HFFc6 (cell line): ENCODE results near the gene KDM2B. TPM values are rescaled to one million over a fixed set of nuclear protein-coding genes. Genes with fewer than 3 reads are reported as not detected.
A peak's percentile ranks its signal among the peaks of the same experiment; 100 is the strongest.

ENCODE experiments used
- DNase-seq: peaks from one replicate; pipeline ENCODE4 v3.0.0-alpha.2; 2018
- H3K27ac Mint-ChIP-seq: 2 replicates; pipeline ENCODE4 v1.8.0; 2020; ENCODE audit warnings: mild to moderate bottlenecking, mixed read lengths
- H3K27me3 Mint-ChIP-seq: 2 replicates; pipeline ENCODE4 v1.8.0; 2021; ENCODE audit warnings: mild to moderate bottlenecking, moderate library complexity, mixed read lengths; ENCODE audit not compliant: insufficient read depth
- H3K36me3 Mint-ChIP-seq: 2 replicates; pipeline ENCODE4 v1.8.0; 2021; ENCODE audit warnings: low read depth, mixed read lengths
- H3K4me1 Mint-ChIP-seq: 2 replicates; pipeline ENCODE4 v1.8.0; 2020; ENCODE audit warnings: low read depth, mixed read lengths
- H3K4me3 Mint-ChIP-seq: 2 replicates; pipeline ENCODE4 v1.8.0; 2020; ENCODE audit warnings: mild to moderate bottlenecking, moderate library complexity, mixed read lengths
- H3K9me3 Mint-ChIP-seq: 2 replicates; pipeline ENCODE4 v1.8.0; 2020; ENCODE audit warnings: mild to moderate bottlenecking, mixed read lengths
- CTCF ChIP-seq: fragments of 200-600 bp; sonication (generic); IDR thresholded peaks from 2 replicates; pipeline ENCODE4 v1.5.0; 2021; ENCODE audit warnings: antibody characterized with exemption, mild to moderate bottlenecking
- total RNA-seq, 6 experiments: library from RNA; stranded (reverse); fragmentation: NEBNext Ultra II Directional; extraction: Animal tissue kit (Norgen Biotek cat#: 25700); gene quantifications; 2 replicates in 1 of 6; 3 replicates in 5 of 6; pipeline ENCODE4 v1.2.3, GENCODE V29; 2021

Gene KDM2B
- total RNA-seq, 6 experiments from 2014 or later: 15.4 to 24.0 (median 21.5) TPM

DNA sequence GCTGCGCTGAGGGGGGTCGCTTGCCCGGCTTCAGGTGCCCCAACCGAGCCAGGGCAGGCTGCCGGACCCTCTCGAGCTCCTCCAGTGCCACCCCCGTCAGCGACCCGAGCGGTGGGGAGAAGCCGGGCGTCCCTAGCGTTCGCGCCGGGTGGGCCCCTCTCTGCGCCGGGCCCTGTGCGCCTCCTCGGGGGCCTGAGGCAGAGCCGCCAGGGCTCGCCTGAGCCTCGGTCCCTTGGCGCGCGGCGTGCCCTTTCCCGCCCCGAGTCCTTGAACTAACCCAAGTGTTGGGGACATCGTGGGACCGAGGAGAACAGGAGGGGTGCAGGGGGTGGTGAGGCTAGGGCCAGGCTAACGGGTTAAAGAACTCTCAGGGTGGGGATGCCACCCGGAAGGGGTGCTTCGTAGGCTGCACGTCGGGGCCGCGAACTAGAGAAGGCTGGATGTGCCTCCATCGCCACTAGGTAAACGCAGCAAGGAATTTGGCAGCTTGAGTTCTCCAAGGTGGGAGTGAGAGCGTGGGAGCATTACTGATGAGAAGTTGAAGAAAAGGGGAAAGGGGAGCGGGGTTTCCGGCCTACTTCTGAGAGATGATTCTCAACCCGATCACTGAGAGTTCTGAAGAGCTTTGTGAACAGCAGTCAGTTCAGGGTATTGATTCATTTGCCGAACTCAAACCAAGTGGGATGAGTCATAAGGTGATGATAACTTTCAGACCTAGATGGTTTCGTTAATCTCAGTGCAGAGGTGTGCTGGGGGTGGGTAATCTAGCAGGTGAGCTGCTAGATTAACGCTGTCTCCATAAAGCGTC, 180.3 kb downstream of the KDM2B start:
- DNase-seq: peak; percentile 18
- H3K36me3 Mint-ChIP-seq: peaks cover 9% of the 10 kb centered on the region; the same call in 1 of the 2 replicates
- no peaks in the 10 kb centered on the region; the same call in 1 of the 2 replicates for H3K27me3 Mint-ChIP-seq
- peak overlapping the region; percentile 74 for H3K27ac Mint-ChIP-seq
- peak overlapping the region; percentile 92 for H3K4me3 Mint-ChIP-seq
- peak; percentile 29 for TF ChIP-seq CTCF
- H3K4me1 Mint-ChIP-seq: peaks cover 28% of the 10 kb centered on the region
- no peaks in the 10 kb centered on the region for H3K9me3 Mint-ChIP-seq

DNA sequence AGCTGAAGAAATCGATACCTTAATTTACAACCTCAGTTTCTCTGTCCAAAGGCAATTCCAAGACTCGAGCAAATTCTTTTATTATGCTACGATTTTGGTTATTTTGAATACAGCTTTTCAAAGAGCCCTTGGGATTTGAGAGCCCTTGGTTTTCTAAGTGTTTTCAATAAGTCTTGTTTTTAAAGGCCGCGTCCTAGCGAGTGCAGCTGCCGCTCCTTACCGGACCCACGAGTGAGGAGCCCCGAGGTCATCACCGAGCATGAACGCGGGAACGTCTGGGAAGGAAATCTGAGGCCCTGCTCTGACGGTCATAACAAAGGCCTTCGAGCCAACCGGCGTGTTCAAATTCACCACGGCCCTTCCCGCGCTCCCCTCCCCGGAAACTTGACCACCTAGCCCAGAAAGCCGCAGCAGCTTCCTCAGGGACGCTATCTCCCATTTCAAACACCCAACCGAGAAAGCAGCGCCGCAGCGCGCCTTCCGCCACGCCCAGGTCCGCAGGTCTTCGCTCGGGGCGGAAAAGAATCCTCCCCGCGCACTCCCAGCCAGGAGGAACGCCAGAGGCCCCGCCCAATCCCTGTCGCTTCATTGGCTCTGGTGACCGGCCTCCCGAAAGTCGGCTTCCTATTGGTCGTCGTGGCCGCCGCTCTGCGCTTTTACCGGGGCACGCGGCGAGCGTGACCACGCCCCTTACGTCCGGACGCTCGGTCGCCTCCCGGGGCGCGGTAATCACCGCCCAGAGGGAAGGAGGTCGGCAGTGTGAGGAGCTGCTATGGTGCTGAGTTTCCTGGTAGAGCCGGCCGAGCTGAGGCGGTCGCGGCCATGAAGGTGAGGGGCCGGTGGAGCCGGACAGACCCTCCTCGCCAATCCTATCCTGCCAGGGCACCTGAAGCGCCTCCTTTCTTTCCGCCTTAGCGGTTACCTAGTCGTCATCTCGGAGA, 181.2 kb downstream of the KDM2B start, which contains the start of gene RNF34:
Gene RNF34, plus strand, starts transcription at position 728 of the 941 bp plus-strand sequence. Its CDS starts 95 bp downstream, at position 823.
- no peaks in the 10 kb centered on the region for H3K9me3 Mint-ChIP-seq
- H3K4me3 Mint-ChIP-seq: peak within 1 kb of the TSS; percentile 92
- peak; percentile 98 for DNase-seq
- H3K27ac Mint-ChIP-seq: peak within 1 kb of the TSS; percentile 74
- H3K36me3 Mint-ChIP-seq: peaks cover 9% of the 10 kb centered on the region; the same call in 1 of the 2 replicates
- H3K4me1 Mint-ChIP-seq: peaks cover 28% of the 10 kb centered on the region
- no peaks in the 10 kb centered on the region; the same call in 1 of the 2 replicates for H3K27me3 Mint-ChIP-seq
- no peak; the same call in 1 of the 2 replicates for TF ChIP-seq CTCF

DNA sequence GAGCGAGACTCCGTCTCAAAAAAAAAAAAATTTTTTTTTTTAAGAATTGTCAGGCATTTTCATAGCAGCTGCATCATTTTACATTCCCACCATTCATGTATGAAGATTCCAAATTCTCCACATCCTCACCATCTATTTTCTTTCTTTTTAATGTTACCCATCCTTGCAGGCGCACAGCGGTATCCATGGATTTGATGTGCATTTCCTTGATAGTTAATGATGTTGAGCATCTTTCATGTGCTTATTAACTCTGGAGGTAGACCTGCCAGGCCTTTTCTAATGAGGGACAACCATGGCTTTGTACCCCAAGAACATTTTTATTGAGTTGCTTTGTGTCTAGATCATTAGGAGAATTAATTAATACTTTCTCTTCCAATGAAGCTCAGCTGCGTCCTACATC, 182.5 kb downstream of the KDM2B start:
- Mint-ChIP-seq H3K36me3 (peaks cover 9% of the 10 kb centered on the region; the same call in 1 of the 2 replicates), H3K4me3 (peak overlapping the region; percentile 92), H3K4me1 (peaks cover 28% of the 10 kb centered on the region), H3K27me3 (no peaks in the 10 kb centered on the region; the same call in 1 of the 2 replicates), H3K27ac (no peak overlapping the region), H3K9me3 (no peaks in the 10 kb centered on the region)
- DNase-seq: no peak
- TF ChIP-seq CTCF: no peak

DNA sequence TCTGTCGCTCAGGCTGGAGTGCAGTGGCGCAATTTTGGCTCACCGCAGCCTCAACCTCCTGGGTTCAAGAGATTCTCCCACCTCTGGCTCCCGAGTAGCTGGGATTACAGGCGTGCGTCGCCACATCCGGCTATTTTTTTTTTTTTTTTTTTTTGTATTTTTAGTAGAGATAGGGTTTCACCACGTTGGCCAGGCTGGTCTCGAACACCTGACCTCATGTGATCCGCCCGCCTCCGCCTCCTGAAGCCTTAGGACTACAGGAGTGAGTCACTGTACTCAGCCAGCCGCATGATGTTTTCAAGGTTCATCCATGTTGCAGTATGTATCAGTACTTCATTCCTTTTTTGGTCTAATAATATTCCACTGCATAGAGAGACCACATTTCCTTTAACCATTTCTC, 183.3 kb downstream of the KDM2B start:
- no peak for TF ChIP-seq CTCF
- no peak overlapping the region for H3K27ac Mint-ChIP-seq
- peaks cover 5% of the 10 kb centered on the region; the same call in 1 of the 2 replicates for H3K36me3 Mint-ChIP-seq
- DNase-seq: no peak
- H3K27me3 Mint-ChIP-seq: no peaks in the 10 kb centered on the region; the same call in 1 of the 2 replicates
- H3K4me1 Mint-ChIP-seq: peaks cover 26% of the 10 kb centered on the region
- H3K9me3 Mint-ChIP-seq: no peaks in the 10 kb centered on the region
- no peak overlapping the region for H3K4me3 Mint-ChIP-seq

DNA sequence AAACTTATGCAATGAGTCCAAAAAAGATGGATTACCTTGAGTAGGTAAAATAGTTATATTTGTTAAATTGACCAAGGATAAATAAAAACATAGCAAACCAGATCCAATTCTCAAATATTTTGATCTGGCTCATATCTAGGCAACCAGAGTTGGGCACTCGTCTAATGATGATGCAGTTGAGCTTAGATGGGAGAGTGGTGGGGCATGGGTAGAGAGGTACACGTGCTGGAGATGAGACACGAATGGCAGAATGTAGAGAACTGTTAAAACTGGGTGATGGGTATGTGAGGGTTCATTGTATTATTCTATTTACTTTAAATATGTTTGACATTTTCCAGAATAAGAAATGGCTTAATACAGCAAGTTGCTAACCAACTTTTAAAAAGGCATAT, 188.5 kb downstream of the KDM2B start:
- H3K9me3 Mint-ChIP-seq: no peaks in the 10 kb centered on the region
- TF ChIP-seq CTCF: no peak
- DNase-seq: no peak
- peak overlapping the region; percentile 74; the same call in 1 of the 2 replicates for H3K27ac Mint-ChIP-seq
- H3K36me3 Mint-ChIP-seq: no peaks in the 10 kb centered on the region
- peak overlapping the region; percentile 77 for H3K4me3 Mint-ChIP-seq
- no peaks in the 10 kb centered on the region for H3K27me3 Mint-ChIP-seq
- H3K4me1 Mint-ChIP-seq: peaks cover 28% of the 10 kb centered on the region
